B cell (primary cell): ENCODE results near the gene ANKRD11. TPM values are rescaled to one million over a fixed set of nuclear protein-coding genes. Genes with fewer than 3 reads are reported as not detected.

Experiments
- ATAC-seq: fragments of 200-7000 bp; cut with Tn5 transposase; one replicate; pipeline ENCODE4 v1.10.0; 2021; ENCODE audit warnings: low read depth, mild to moderate bottlenecking, moderate number of reproducible peaks, moderate library complexity
- CTCF ChIA-PET: fragments of 350-600 bp; sonication (Branson Sonifier 250); formaldehyde crosslinking; loops from one replicate; lab custom pipeline; 2021; ENCODE audit warnings: antibody characterized with exemption, inconsistent platforms; lab: Charles Lee
- POLR2A ChIA-PET: fragments of 350-600 bp; sonication (Branson Sonifier 250); formaldehyde crosslinking; loops from one replicate; lab custom pipeline; 2021; ENCODE audit warnings: antibody characterized with exemption; lab: Charles Lee
- DNase-seq: peaks from one replicate; pipeline ENCODE4 v3.0.0; 2013
- H2AFZ ChIP-seq: 2 replicates; pipeline ENCODE4 v1.6.1; 2012; ENCODE audit warnings: mild to moderate bottlenecking, low read depth, low read length; ENCODE audit not compliant: insufficient read depth, poor library complexity, severe bottlenecking
- H3K27ac ChIP-seq, 2 donors: 1 replicate in 1 of 2; 2 replicates in 1 of 2; pipeline ENCODE4 v1.5.1; 2012 to 2013; ENCODE audit warnings: low read length in 2 of 2, mild to moderate bottlenecking in 2 of 2, moderate library complexity in 1 of 2
- H3K27me3 ChIP-seq, 4 experiments: fragments of 200-600 bp in 1 of 4; sonication (generic) in 1 of 4; replicated peaks in 1 of 4; 1 replicate in 2 of 4; 2 replicates in 2 of 4; pipeline versions ENCODE4 v1.6.1 to v1.7.0; 2013 to 2016; ENCODE audit warnings: low read length in 3 of 4, mild to moderate bottlenecking in 2 of 4, mixed read lengths in 1 of 4, moderate library complexity in 1 of 4; ENCODE audit not compliant: insufficient read depth in 4 of 4, control insufficient read depth in 3 of 4; ENCODE audit errors: control extremely low read depth in 1 of 4
- H3K36me3 ChIP-seq, 2 experiments: replicated peaks in 1 of 2; 1 replicate in 1 of 2; 2 replicates in 1 of 2; pipeline versions ENCODE4 v1.6.1 to v1.7.1; 2013; ENCODE audit warnings: low read length in 1 of 2; ENCODE audit not compliant: insufficient read depth in 2 of 2, control insufficient read depth in 1 of 2; ENCODE audit errors: control extremely low read depth in 1 of 2, extremely low read depth in 1 of 2
- H3K4me1 ChIP-seq, 2 donors: fragments of 200-600 bp in 1 of 2; sonication (generic) in 1 of 2; 1 replicate in 1 of 2; 2 replicates in 1 of 2; pipeline versions ENCODE4 v1.5.1 to v1.6.1; 2013 to 2017; ENCODE audit warnings: low read length in 2 of 2; ENCODE audit not compliant: control insufficient read depth in 2 of 2, insufficient read depth in 2 of 2
- H3K4me2 ChIP-seq: replicated peaks from 2 replicates; pipeline ENCODE3; 2012; ENCODE audit warnings: mild to moderate bottlenecking, low read depth, low read length; ENCODE audit not compliant: poor library complexity, severe bottlenecking
- H3K4me3 ChIP-seq, 5 experiments: fragments of 200-600 bp in 1 of 5; sonication (generic) in 1 of 5; 1 replicate in 3 of 5; 2 replicates in 2 of 5; pipeline versions ENCODE4 v1.5.1 to v1.7.0; 2011 to 2016; ENCODE audit warnings: low read length in 4 of 5, mild to moderate bottlenecking in 4 of 5, low read depth in 2 of 5, control low read depth in 1 of 5, moderate library complexity in 1 of 5; ENCODE audit not compliant: insufficient read depth in 1 of 5; ENCODE audit errors: control extremely low read depth in 1 of 5, extremely low read depth in 1 of 5
- H3K79me2 ChIP-seq: fragments of 200-600 bp; sonication (generic); one replicate; pipeline ENCODE4 v1.6.0; 2016; ENCODE audit warnings: low read length; ENCODE audit not compliant: control insufficient read depth, insufficient read depth
- H3K9ac ChIP-seq: fragments of 200-600 bp; sonication (generic); 2 replicates; pipeline ENCODE4 v1.6.1; 2017; ENCODE audit warnings: mild to moderate bottlenecking, low read length, moderate library complexity
- H3K9me3 ChIP-seq, 3 donors: one replicate each; pipeline versions ENCODE4 v1.6.1 to v1.7.1; 2013; ENCODE audit warnings: low read length in 2 of 3; ENCODE audit not compliant: control insufficient read depth in 2 of 3, insufficient read depth in 1 of 3; ENCODE audit errors: control extremely low read depth in 1 of 3
- H4K20me1 ChIP-seq: 2 replicates; pipeline ENCODE4 v1.6.0; 2012; ENCODE audit warnings: mild to moderate bottlenecking, low read length; ENCODE audit not compliant: insufficient read depth, control insufficient read depth, poor library complexity, severe bottlenecking
- H3K27ac Mint-ChIP-seq: one replicate; pipeline ENCODE4 v1.8.0; 2021; ENCODE audit warnings: mixed read lengths
- H3K27me3 Mint-ChIP-seq: one replicate; pipeline ENCODE4 v1.8.0; 2021; ENCODE audit warnings: mixed read lengths
- H3K4me1 Mint-ChIP-seq: one replicate; pipeline ENCODE4 v1.8.0; 2021; ENCODE audit warnings: mixed read lengths
- H3K4me3 Mint-ChIP-seq: one replicate; pipeline ENCODE4 v1.8.0; 2021; ENCODE audit warnings: mixed read lengths
- H3K9me3 Mint-ChIP-seq: one replicate; pipeline ENCODE4 v1.8.0; 2022; ENCODE audit warnings: mixed read lengths; ENCODE audit not compliant: insufficient read depth
- CTCF ChIP-seq: fragments of 200-600 bp; IDR thresholded peaks from one replicate; pipeline ENCODE4 v1.8.0; 2022; ENCODE audit warnings: antibody characterized with exemption, mild to moderate bottlenecking
- EZH2 ChIP-seq: IDR thresholded peaks from 2 replicates; pipeline ENCODE4 v1.6.1; 2012; ENCODE audit warnings: borderline replicate concordance, low read depth, mild to moderate bottlenecking, moderate library complexity, low read length; ENCODE audit not compliant: insufficient read depth, poor library complexity, severe bottlenecking
- WGBS: methylation state at CpG from one replicate; pipeline ENCODE4 v1.1.5; 2013; ENCODE audit warnings: missing lambda C conversion rate; ENCODE audit not compliant: insufficient coverage; 5-methylcytosine and 5-hydroxymethylcytosine counted together
- intact Hi-C: fragments of 100-400 bp; cut with micrococcal nuclease; formaldehyde crosslinking; loops from one replicate; pipeline ENCODE4 v1.10.0; 2022
- polyA plus RNA-seq: library from polyadenylated mRNA; depleted of rRNA; stranded (reverse); fragments of >200 nt; gene quantifications from 2 replicates; pipeline ENCODE4 v1.2.3, GENCODE V29; 2012
- total RNA-seq, 2 donors: library from RNA; stranded (reverse); fragments of 120-200 nt in 1 of 2; gene quantifications; 1 replicate in 1 of 2; 2 replicates in 1 of 2; pipeline versions ENCODE4 v1.2.3 to v1.2.4, GENCODE V29; 2013 to 2022

The ANKRD11 gene
- total and polyA plus RNA-seq, 2 donors (not counting 1 experiment from before 2014, with no cell fraction given) = 67.9 to 314 TPM

DNA sequence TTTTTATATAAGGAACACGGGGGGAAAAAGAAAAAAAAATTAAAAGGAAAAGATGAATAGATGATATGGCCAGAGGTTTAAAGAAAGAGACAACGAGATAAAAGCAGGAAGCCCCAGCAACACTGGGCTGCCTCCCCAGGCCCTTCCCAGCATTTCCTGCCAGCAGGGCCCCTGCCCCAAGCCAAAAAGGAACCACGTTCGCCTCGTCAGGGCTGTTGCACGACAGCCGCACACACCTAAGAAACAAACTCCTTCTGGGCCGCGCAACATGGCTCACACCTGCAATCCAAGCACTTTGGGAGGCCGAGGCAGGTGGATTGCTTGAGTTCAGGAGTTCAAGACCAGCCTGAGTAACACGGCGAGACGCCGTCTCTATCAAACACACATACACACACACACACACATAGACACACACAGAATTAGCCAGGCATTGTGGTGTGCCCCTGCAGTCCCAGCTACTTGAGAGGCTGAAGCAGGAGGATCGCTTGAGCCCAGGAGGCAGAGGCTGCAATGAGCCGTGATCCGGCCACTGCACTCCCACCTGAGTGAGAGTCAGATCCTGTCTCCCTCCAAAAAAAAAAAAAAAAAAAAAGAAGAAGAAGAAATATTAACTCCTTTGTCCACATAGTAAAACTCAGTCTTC is 83.0 kb downstream of the ANKRD11 start:
- Histone ChIP-seq H3K27me3 (no peaks in the 10 kb centered on the region), H3K4me1 (peaks cover 77 to 88% of the 10 kb centered on the region in 2 donors), H3K79me2 (peaks cover 100% of the 10 kb centered on the region), H3K9me3 (no peaks in the 10 kb centered on the region), H2AFZ (no peak overlapping the region), H3K4me2 (peak overlapping the region; percentile 45), H4K20me1 (peaks cover 99% of the 10 kb centered on the region), H3K27ac (no peak overlapping the region), H3K9ac (no peak overlapping the region), H3K36me3 (peaks cover 0 to 8% of the 10 kb centered on the region in 2 experiments), H3K4me3 (no peak overlapping the region)
- ATAC-seq (no peak), DNase-seq (no peak)
- intact Hi-C loops = loop anchor here (5.0 kb wide), 1 partner anchor 45 kb away; no protein-coding TSS in a partner anchor
- Mint-ChIP-seq H3K4me3 (peak overlapping the region; percentile 75), H3K27ac (peak overlapping the region; percentile 67), H3K4me1 (peaks cover 84% of the 10 kb centered on the region), H3K27me3 (no peaks in the 10 kb centered on the region), H3K9me3 (no peaks in the 10 kb centered on the region)
- ChIA-PET CTCF (interaction anchor here (1.8 to 1.9 kb wide), 2 partner anchors 14 to 97 kb away, joined by 3 to 5 read pairs; no protein-coding TSS in a partner anchor), POLR2A (no interaction called here)
- TF ChIP-seq CTCF (no peak), EZH2 (no peak)
- 33% methylated on average over 3 of the region's 17 CpGs for WGBS

DNA sequence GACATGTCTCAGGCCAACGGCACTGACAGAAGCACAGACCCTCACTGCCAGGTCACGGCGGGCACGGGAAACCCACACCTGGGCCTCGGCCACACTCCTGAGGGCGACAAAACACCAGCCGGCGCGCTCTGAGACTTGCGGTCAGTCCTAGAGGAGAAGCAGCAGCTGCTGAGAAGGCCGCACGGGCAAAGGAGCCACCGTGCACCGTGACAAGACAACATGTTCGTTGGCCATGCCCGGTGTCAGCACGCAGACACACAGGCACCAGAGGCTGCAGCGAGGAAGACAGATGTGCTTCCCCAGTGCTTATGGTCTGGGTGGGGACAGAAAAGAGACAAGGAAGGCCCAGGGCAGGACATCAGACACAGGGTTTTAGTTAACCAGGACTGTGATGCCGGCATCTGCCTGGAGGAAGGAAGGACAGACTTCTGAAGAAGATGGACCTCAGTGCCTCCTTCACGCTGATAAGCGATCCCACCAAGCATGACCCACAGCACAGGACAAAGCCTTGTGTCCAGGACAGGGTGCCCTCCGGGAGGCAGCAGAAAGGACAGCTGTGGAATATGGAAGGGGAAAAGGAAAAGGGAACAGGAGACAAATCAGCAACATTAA is 84.0 kb downstream of the ANKRD11 start:
- peaks cover 68 to 79% of the 10 kb centered on the region in 2 donors for H3K4me1 ChIP-seq
- intact Hi-C loops = loop anchor here (5.0 kb wide), 1 partner anchor 44 kb away; no protein-coding TSS in a partner anchor
- ChIA-PET POLR2A (interaction anchor here (0.7 kb wide), 1 partner anchor 128 kb away, joined by 6 read pairs; no protein-coding TSS in a partner anchor), CTCF (no interaction called here)
- no peak overlapping the region for H3K9ac ChIP-seq
- peaks cover 100% of the 10 kb centered on the region for H3K79me2 ChIP-seq
- H3K27me3 ChIP-seq = no peaks in the 10 kb centered on the region
- Mint-ChIP-seq H3K27ac (no peak overlapping the region), H3K4me1 (peaks cover 87% of the 10 kb centered on the region), H3K27me3 (no peaks in the 10 kb centered on the region), H3K9me3 (no peaks in the 10 kb centered on the region), H3K4me3 (peak overlapping the region; percentile 45)
- no peak overlapping the region for H3K4me2 ChIP-seq
- peaks cover 99% of the 10 kb centered on the region for H4K20me1 ChIP-seq
- DNase-seq (no peak), ATAC-seq (no peak)
- TF ChIP-seq EZH2 = no peak
- TF ChIP-seq CTCF = no peak
- no peak overlapping the region for H2AFZ ChIP-seq
- WGBS = 96% methylated on average over 15 of the region's 22 CpGs
- peaks cover 0 to 8% of the 10 kb centered on the region in 2 experiments for H3K36me3 ChIP-seq
- H3K4me3 ChIP-seq = no peak overlapping the region
- H3K27ac ChIP-seq = no peak overlapping the region
- no peaks in the 10 kb centered on the region for H3K9me3 ChIP-seq
